GM23338 (cell line): ENCODE data around the gene HOXA10. TPM values are rescaled to one million over a fixed set of nuclear protein-coding genes. Genes with fewer than 3 reads are reported as not detected.

ENCODE experiments used
- ATAC-seq: fragments of 200-7000 bp; cut with Tn5 transposase; 3 replicates; pipeline ENCODE4 v1.9.1; 2020
- DNase-seq: peaks from one replicate; pipeline ENCODE4 v3.0.0-alpha.2; 2015; ENCODE audit warnings: low spot score
- H2AFZ ChIP-seq: fragments of 200-600 bp; sonication (generic); 2 replicates; pipeline ENCODE4 v1.8.0; 2016; ENCODE audit warnings: antibody characterized with exemption, mild to moderate bottlenecking, moderate library complexity
- H3F3A ChIP-seq: fragments of 200-600 bp; sonication (generic); replicated peaks from 2 replicates; pipeline ENCODE4 v1.8.0; 2017; ENCODE audit warnings: antibody characterized with exemption, mixed run types, low read depth
- H3K27ac ChIP-seq: fragments of 200-600 bp; sonication (generic); 2 replicates; pipeline ENCODE4 v1.6.1; 2016; ENCODE audit warnings: low read depth
- H3K27me3 ChIP-seq: fragments of 200-600 bp; sonication (generic); 2 replicates; pipeline ENCODE4 v1.8.0; 2016; ENCODE audit warnings: mild to moderate bottlenecking, mixed run types, moderate library complexity; ENCODE audit not compliant: insufficient read depth
- H3K36me3 ChIP-seq: fragments of 200-600 bp; sonication (generic); 2 replicates; pipeline ENCODE4 v1.8.0; 2016; ENCODE audit warnings: mild to moderate bottlenecking; ENCODE audit not compliant: insufficient read depth
- H3K4me1 ChIP-seq: fragments of 200-600 bp; sonication (generic); 2 replicates; pipeline ENCODE4 v1.8.0; 2016; ENCODE audit warnings: mild to moderate bottlenecking, moderate library complexity; ENCODE audit not compliant: insufficient read depth
- H3K4me2 ChIP-seq: fragments of 200-600 bp; sonication (generic); 2 replicates; pipeline ENCODE4 v1.7.1; 2017; ENCODE audit warnings: mixed run types
- H3K4me3 ChIP-seq: fragments of 200-600 bp; sonication (generic); 2 replicates; pipeline ENCODE4 v1.6.1; 2016; ENCODE audit warnings: mixed run types
- H3K79me2 ChIP-seq: fragments of 200-600 bp; sonication (generic); replicated peaks from 2 replicates; pipeline ENCODE4 v1.8.0; 2017; ENCODE audit warnings: mild to moderate bottlenecking; ENCODE audit not compliant: insufficient read depth
- H3K9me2 ChIP-seq: fragments of 200-600 bp; sonication (generic); 2 replicates; pipeline ENCODE4 v1.8.0; 2017; ENCODE audit not compliant: insufficient read depth
- H4K20me1 ChIP-seq: fragments of 200-600 bp; sonication (generic); replicated peaks from 2 replicates; pipeline ENCODE4 v1.8.0; 2017; ENCODE audit warnings: mild to moderate bottlenecking; ENCODE audit not compliant: insufficient read depth
- H3K27ac Mint-ChIP-seq: 2 replicates; pipeline ENCODE4 v1.8.0; 2020; ENCODE audit warnings: inconsistent platforms, mild to moderate bottlenecking, moderate library complexity, mixed read lengths
- H3K27me3 Mint-ChIP-seq: 3 replicates; pipeline ENCODE4 v1.8.0; 2022; ENCODE audit warnings: low read depth, mild to moderate bottlenecking, moderate library complexity, mixed read lengths, inconsistent platforms; ENCODE audit not compliant: insufficient read depth, poor library complexity
- H3K36me3 Mint-ChIP-seq: 3 replicates; pipeline ENCODE4 v1.8.0; 2021; ENCODE audit warnings: low read depth, mild to moderate bottlenecking, inconsistent platforms, moderate library complexity, mixed read lengths
- H3K4me1 Mint-ChIP-seq: 3 replicates; pipeline ENCODE4 v1.8.0; 2020; ENCODE audit warnings: mild to moderate bottlenecking, inconsistent platforms, mixed read lengths
- H3K4me3 Mint-ChIP-seq: 3 replicates; pipeline ENCODE4 v1.8.0; 2021; ENCODE audit warnings: moderate library complexity, mild to moderate bottlenecking, inconsistent platforms, mixed read lengths
- H3K9me3 Mint-ChIP-seq: 3 replicates; pipeline ENCODE4 v1.8.0; 2020; ENCODE audit warnings: moderate library complexity, mild to moderate bottlenecking, inconsistent platforms, mixed read lengths
- EZH2 ChIP-seq: fragments of 200-600 bp; sonication (generic); IDR thresholded peaks from one replicate; pipeline ENCODE4 v1.8.0; 2017; ENCODE audit warnings: antibody characterized with exemption, mild to moderate bottlenecking, low read depth; ENCODE audit not compliant: unreplicated experiment
- JUNB ChIP-seq: IDR thresholded peaks from one replicate; pipeline ENCODE4 v1.6.1; 2016; ENCODE audit warnings: antibody characterized with exemption; ENCODE audit not compliant: unreplicated experiment
- POLR2AphosphoS5 ChIP-seq: IDR thresholded peaks from 2 replicates; pipeline ENCODE4 v1.6.1; 2016; ENCODE audit warnings: antibody characterized with exemption, low read depth
- ZNF114 ChIP-seq: fragments of 250-450 bp; sonication (Bioruptor Pico); IDR thresholded peaks from 2 replicates; pipeline ENCODE4 v1.5.0; 2020; ENCODE audit warnings: mild to moderate bottlenecking, moderate library complexity
- ZNF331 ChIP-seq: fragments of 250-450 bp; sonication (Bioruptor Pico); IDR thresholded peaks from 2 replicates; pipeline ENCODE4 v1.5.0; 2020; ENCODE audit warnings: low read depth, mild to moderate bottlenecking, moderate library complexity
- polyA plus RNA-seq: library from polyadenylated mRNA; unstranded; fragments of >200 nt; fragmentation: Nextera tagmentation; extraction: Ambion mirVana; gene quantifications from 2 replicates; pipeline ENCODE4 v1.2.1, GENCODE V29; 2016
- total RNA-seq: library from RNA; depleted of rRNA; stranded (reverse); fragments of >200 nt; shearing (Covaris generic); gene quantifications from 2 replicates; pipeline ENCODE4 v1.2.3, GENCODE V29; 2014
- TF ChIP-seq, protein P1 (sequence below): IDR thresholded peaks from 2 replicates; pipeline ENCODE4 v1.6.1; 2016; ENCODE audit warnings: antibody characterized with exemption

Gene HOXA10
- total and polyA plus RNA-seq, 2 experiments from 2014 or later = not detected

- H3K27me3 ChIP-seq = peaks cover 100% of the 10 kb centered on the region
- H3K4me2 ChIP-seq = no peak overlapping the region
- H3F3A ChIP-seq = peaks cover 49% of the 10 kb centered on the region
- peaks cover 67% of the 10 kb centered on the region for H4K20me1 ChIP-seq
- no peaks in the 10 kb centered on the region; the same call in 2 of the 3 replicates for H3K9me3 Mint-ChIP-seq
- H3K4me1 ChIP-seq = peaks cover 15% of the 10 kb centered on the region; the same call in 1 of the 2 replicates
- no peaks in the 10 kb centered on the region for H3K36me3 Mint-ChIP-seq
- H3K79me2 ChIP-seq = no peaks in the 10 kb centered on the region
- no peak overlapping the region for H2AFZ ChIP-seq
- H3K4me1 Mint-ChIP-seq = peaks cover 5% of the 10 kb centered on the region; the same call in 2 of the 3 replicates
- DNase-seq (no peak), ATAC-seq (no peak)
- TF ChIP-seq JUNB = no peak
- peak; percentile 36 for TF ChIP-seq EZH2
- TF ChIP-seq POLR2AphosphoS5 = no peak
- TF ChIP-seq, protein P1, sequence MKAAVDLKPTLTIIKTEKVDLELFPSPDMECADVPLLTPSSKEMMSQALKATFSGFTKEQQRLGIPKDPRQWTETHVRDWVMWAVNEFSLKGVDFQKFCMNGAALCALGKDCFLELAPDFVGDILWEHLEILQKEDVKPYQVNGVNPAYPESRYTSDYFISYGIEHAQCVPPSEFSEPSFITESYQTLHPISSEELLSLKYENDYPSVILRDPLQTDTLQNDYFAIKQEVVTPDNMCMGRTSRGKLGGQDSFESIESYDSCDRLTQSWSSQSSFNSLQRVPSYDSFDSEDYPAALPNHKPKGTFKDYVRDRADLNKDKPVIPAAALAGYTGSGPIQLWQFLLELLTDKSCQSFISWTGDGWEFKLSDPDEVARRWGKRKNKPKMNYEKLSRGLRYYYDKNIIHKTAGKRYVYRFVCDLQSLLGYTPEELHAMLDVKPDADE = no peak
- no peaks in the 10 kb centered on the region for H3K36me3 ChIP-seq
- H3K4me3 Mint-ChIP-seq = no peak overlapping the region
- peaks cover 96% of the 10 kb centered on the region for H3K27me3 Mint-ChIP-seq
- no peaks in the 10 kb centered on the region for H3K9me2 ChIP-seq
- H3K4me3 ChIP-seq = no peak overlapping the region
- no peak overlapping the region for H3K27ac ChIP-seq
- no peak overlapping the region for H3K27ac Mint-ChIP-seq
These were observed 39.7 kb downstream of the HOXA10 start for GRCh38 chr7:27134392-27134791.

DNA sequence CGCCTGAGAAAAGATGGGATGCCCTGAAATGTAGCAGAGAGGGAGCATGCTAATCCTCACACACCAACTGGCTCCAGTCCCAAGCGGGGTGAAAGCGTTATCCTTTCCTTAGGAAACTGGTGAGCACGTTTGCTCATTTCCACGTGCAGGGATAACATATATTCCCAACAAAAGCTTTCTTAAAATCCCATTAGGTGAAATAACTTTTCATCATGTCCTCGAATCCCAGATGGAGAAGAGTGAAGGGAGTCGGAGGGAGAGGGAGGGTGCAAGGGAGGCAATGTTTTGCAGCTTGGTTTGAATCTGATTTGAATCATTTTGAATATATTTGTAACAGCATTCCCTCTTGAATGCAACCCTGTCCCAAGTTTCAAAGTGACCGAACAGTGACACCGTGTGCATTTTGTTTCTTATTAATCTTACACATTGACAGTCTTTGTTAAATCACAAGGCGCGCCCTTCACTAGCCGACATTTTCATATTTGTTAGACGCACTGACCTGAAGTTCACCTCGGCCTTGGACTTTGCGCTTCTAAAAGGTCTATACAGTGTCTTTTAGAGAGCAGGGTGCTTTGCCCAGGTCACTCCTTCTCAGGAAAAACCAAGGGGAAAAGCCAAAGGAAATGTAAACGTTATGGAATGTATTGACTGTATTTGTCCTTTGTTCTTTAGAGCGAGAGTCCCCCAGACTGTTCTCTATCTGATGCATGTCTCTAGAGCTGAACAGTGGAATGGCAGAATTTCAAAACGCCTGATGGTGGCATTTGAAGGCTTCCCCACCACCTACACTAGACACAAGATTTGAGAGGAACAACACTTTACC, 40.5 kb downstream of the HOXA10 start:
- Histone ChIP-seq H3K4me2 (no peak overlapping the region), H3K27me3 (peaks cover 100% of the 10 kb centered on the region), H3K36me3 (no peaks in the 10 kb centered on the region), H3F3A (peaks cover 45% of the 10 kb centered on the region), H3K4me3 (no peak overlapping the region), H2AFZ (no peak overlapping the region), H3K27ac (no peak overlapping the region), H4K20me1 (peaks cover 61% of the 10 kb centered on the region), H3K4me1 (peaks cover 8% of the 10 kb centered on the region; the same call in 1 of the 2 replicates), H3K79me2 (no peaks in the 10 kb centered on the region), H3K9me2 (no peaks in the 10 kb centered on the region)
- Mint-ChIP-seq H3K27ac (no peak overlapping the region), H3K27me3 (peaks cover 96% of the 10 kb centered on the region), H3K36me3 (no peaks in the 10 kb centered on the region), H3K9me3 (no peaks in the 10 kb centered on the region; the same call in 2 of the 3 replicates), H3K4me1 (peaks cover 1% of the 10 kb centered on the region; the same call in 1 of the 3 replicates), H3K4me3 (no peak overlapping the region)
- no peak for DNase-seq
- no peak for ATAC-seq
- TF ChIP-seq ZNF114 (no peak), EZH2 (peak; percentile 85), JUNB (no peak)

DNA sequence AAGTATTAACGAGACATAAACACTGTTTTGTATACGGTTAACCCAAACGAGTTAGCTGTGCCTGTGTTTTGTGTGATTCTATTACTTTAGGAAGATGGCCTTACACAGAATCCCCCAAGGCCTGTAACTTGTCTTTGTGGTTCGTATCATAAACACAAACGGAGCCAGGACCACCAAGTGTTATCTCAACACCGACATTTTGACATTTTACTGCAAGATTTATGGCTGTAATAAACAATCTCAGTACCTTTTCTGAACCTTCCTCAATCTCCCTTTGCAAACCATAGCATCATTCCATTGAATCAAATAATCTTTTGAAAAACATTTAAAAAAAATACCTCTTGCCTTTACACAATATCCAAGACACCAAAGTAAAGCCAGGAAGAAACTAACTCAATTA, 41.1 kb downstream of the HOXA10 start:
- Histone ChIP-seq H3K4me2 (no peak overlapping the region), H4K20me1 (peaks cover 57% of the 10 kb centered on the region), H3K27ac (no peak overlapping the region), H3K4me1 (peaks cover 7% of the 10 kb centered on the region; the same call in 1 of the 2 replicates), H3F3A (peaks cover 45% of the 10 kb centered on the region), H3K27me3 (peaks cover 100% of the 10 kb centered on the region), H3K79me2 (no peaks in the 10 kb centered on the region), H3K4me3 (no peak overlapping the region), H2AFZ (no peak overlapping the region), H3K9me2 (no peaks in the 10 kb centered on the region), H3K36me3 (no peaks in the 10 kb centered on the region)
- DNase-seq = no peak
- H3K27me3 Mint-ChIP-seq = peaks cover 96% of the 10 kb centered on the region
- H3K36me3 Mint-ChIP-seq = no peaks in the 10 kb centered on the region
- no peak for ATAC-seq
- no peaks in the 10 kb centered on the region; the same call in 2 of the 3 replicates for H3K9me3 Mint-ChIP-seq
- no peak overlapping the region for H3K4me3 Mint-ChIP-seq
- no peak for TF ChIP-seq ZNF114
- TF ChIP-seq ZNF331 (CRISPR knock-in tag) = no peak
- no peak overlapping the region for H3K27ac Mint-ChIP-seq
- H3K4me1 Mint-ChIP-seq = no peaks in the 10 kb centered on the region; the same call in 2 of the 3 replicates
